OCI-LY1 (cell line): ENCODE data around the gene TRIM2.

ENCODE experiments used
- H2AFZ ChIP-seq: fragments of 200-600 bp; sonication (generic), shearing (Covaris generic); 2 replicates; pipeline ENCODE4 v1.6.0; 2014; ENCODE audit warnings: antibody characterized with exemption, mild to moderate bottlenecking, low read length
- H3F3A ChIP-seq: fragments of 200-600 bp; sonication (generic), shearing (Covaris generic); 2 replicates; pipeline ENCODE4 v1.6.0; 2014; ENCODE audit warnings: mild to moderate bottlenecking, antibody characterized with exemption, low read length, moderate library complexity; ENCODE audit not compliant: insufficient read depth
- H3K27ac ChIP-seq: fragments of 200-600 bp; sonication (generic); 2 replicates; pipeline ENCODE4 v1.5.1; 2014; ENCODE audit warnings: low read length, mixed run types, mild to moderate bottlenecking, low read depth; ENCODE audit not compliant: poor library complexity, severe bottlenecking
- H3K27me3 ChIP-seq: fragments of 200-600 bp; sonication (generic); 2 replicates; pipeline ENCODE4 v1.6.0; 2014; ENCODE audit warnings: antibody characterized with exemption, mild to moderate bottlenecking, low read length, moderate library complexity; ENCODE audit not compliant: insufficient read depth
- H3K36me3 ChIP-seq: fragments of 200-600 bp; sonication (generic); 2 replicates; pipeline ENCODE4 v1.6.1; 2014; ENCODE audit warnings: mild to moderate bottlenecking, antibody characterized with exemption, low read length, moderate library complexity, mixed read lengths; ENCODE audit not compliant: insufficient read depth
- H3K4me1 ChIP-seq: fragments of 200-600 bp; sonication (generic); 2 replicates; pipeline ENCODE4 v1.5.1; 2014; ENCODE audit warnings: mild to moderate bottlenecking, low read length, moderate library complexity; ENCODE audit not compliant: insufficient read depth, severe bottlenecking
- H3K4me2 ChIP-seq: fragments of 200-600 bp; sonication (generic), shearing (Covaris generic); 2 replicates; pipeline ENCODE4 v1.6.1; 2014; ENCODE audit warnings: low read length
- H3K4me3 ChIP-seq: fragments of 200-600 bp; sonication (generic); 2 replicates; pipeline ENCODE4 v1.5.1; 2014; ENCODE audit warnings: low read length, low read depth, mild to moderate bottlenecking, mixed read lengths; ENCODE audit not compliant: poor library complexity, severe bottlenecking
- H3K79me2 ChIP-seq: fragments of 200-600 bp; shearing (Covaris generic); 2 replicates; pipeline ENCODE4 v1.6.1; 2016; ENCODE audit warnings: mixed run types, low read length, mixed read lengths; ENCODE audit not compliant: insufficient read depth
- H3K9ac ChIP-seq: fragments of 200-600 bp; sonication (generic), shearing (Covaris generic); 2 replicates; pipeline ENCODE4 v1.6.1; 2014; ENCODE audit warnings: mild to moderate bottlenecking, low read length, mixed read lengths
- H3K9me2 ChIP-seq: fragments of 200-600 bp; sonication (generic), shearing (Covaris generic); 2 replicates; pipeline ENCODE4 v1.6.1; 2014; ENCODE audit warnings: low read depth, mild to moderate bottlenecking, low read length, mixed read lengths
- H3K9me3 ChIP-seq: fragments of 200-600 bp; shearing (Covaris generic); 2 replicates; pipeline ENCODE4 v1.6.1; 2014; ENCODE audit warnings: low read length, mixed read lengths
- H4K20me1 ChIP-seq: fragments of 200-600 bp; sonication (generic), shearing (Covaris generic); 2 replicates; pipeline ENCODE4 v1.6.0; 2016; ENCODE audit warnings: mild to moderate bottlenecking, low read length; ENCODE audit not compliant: insufficient read depth
- EZH2 ChIP-seq: fragments of 200-600 bp; sonication (generic), shearing (Covaris generic); IDR thresholded peaks from 2 replicates; pipeline ENCODE4 v1.8.0; 2017; ENCODE audit warnings: borderline replicate concordance, mixed run types, mild to moderate bottlenecking, antibody characterized with exemption, low read length, moderate library complexity, mixed read lengths
- TF ChIP-seq, protein P1 (sequence below): fragments of 200-600 bp; sonication (generic), shearing (Covaris generic); IDR thresholded peaks from 2 replicates; pipeline ENCODE4 v1.5.1; 2017; ENCODE audit warnings: mild to moderate bottlenecking, antibody characterized with exemption, low read length, moderate library complexity, mixed read lengths

TRIM2 gene

DNA sequence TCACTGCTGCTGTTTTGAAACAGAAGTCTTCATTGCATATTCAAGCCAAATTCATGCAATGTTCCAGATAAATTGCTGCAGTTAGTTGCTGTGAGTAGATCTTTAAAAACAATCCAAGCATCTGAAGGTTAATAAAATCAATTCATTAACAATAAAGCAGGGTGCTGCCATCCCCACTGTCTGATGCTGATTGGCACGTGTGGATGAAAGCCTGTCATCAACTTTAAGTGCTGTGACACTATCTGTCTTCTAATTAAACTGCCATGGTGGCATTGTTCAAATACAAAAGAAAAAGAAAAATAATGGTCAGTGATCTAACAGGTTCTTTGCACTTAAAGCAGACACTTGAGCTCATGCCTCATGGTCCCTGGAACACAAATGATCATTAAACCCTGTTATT, 77.2 kb downstream of the TRIM2 start:
- Histone ChIP-seq H2AFZ (no peak overlapping the region), H3K79me2 (no peaks in the 10 kb centered on the region), H3K4me3 (no peak overlapping the region), H3K4me1 (no peaks in the 10 kb centered on the region), H3F3A (no peaks in the 10 kb centered on the region), H3K27me3 (no peaks in the 10 kb centered on the region), H3K9ac (no peak overlapping the region), H4K20me1 (no peaks in the 10 kb centered on the region), H3K36me3 (no peaks in the 10 kb centered on the region), H3K9me2 (no peaks in the 10 kb centered on the region), H3K27ac (no peak overlapping the region), H3K9me3 (0 out of 2 replicates have a peak, but pooled peaks cover 6% of the 10 kb centered on the region), H3K4me2 (no peak overlapping the region)
- TF ChIP-seq, protein P1, sequence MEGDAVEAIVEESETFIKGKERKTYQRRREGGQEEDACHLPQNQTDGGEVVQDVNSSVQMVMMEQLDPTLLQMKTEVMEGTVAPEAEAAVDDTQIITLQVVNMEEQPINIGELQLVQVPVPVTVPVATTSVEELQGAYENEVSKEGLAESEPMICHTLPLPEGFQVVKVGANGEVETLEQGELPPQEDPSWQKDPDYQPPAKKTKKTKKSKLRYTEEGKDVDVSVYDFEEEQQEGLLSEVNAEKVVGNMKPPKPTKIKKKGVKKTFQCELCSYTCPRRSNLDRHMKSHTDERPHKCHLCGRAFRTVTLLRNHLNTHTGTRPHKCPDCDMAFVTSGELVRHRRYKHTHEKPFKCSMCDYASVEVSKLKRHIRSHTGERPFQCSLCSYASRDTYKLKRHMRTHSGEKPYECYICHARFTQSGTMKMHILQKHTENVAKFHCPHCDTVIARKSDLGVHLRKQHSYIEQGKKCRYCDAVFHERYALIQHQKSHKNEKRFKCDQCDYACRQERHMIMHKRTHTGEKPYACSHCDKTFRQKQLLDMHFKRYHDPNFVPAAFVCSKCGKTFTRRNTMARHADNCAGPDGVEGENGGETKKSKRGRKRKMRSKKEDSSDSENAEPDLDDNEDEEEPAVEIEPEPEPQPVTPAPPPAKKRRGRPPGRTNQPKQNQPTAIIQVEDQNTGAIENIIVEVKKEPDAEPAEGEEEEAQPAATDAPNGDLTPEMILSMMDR: no peak
- TF ChIP-seq EZH2: no peak

GRCh38 chr4:153282023-153282422, 77.8 kb downstream of the TRIM2 start:
- Histone ChIP-seq H3F3A (no peaks in the 10 kb centered on the region), H2AFZ (no peak overlapping the region), H3K27ac (no peak overlapping the region), H3K4me3 (no peak overlapping the region), H3K79me2 (no peaks in the 10 kb centered on the region), H3K9me2 (no peaks in the 10 kb centered on the region), H3K9me3 (0 out of 2 replicates have a peak, but pooled peaks cover 6% of the 10 kb centered on the region), H3K4me1 (no peaks in the 10 kb centered on the region), H4K20me1 (no peaks in the 10 kb centered on the region), H3K36me3 (no peaks in the 10 kb centered on the region), H3K9ac (no peak overlapping the region), H3K27me3 (no peaks in the 10 kb centered on the region), H3K4me2 (no peak overlapping the region)
- TF ChIP-seq, protein P1: no peak
- no peak for TF ChIP-seq EZH2

- Histone ChIP-seq H3K36me3 (no peaks in the 10 kb centered on the region), H3K4me2 (no peak overlapping the region), H3K27me3 (no peaks in the 10 kb centered on the region), H3K4me1 (no peaks in the 10 kb centered on the region), H4K20me1 (no peaks in the 10 kb centered on the region), H3K9me3 (0 out of 2 replicates have a peak, but pooled peaks cover 6% of the 10 kb centered on the region), H3K79me2 (no peaks in the 10 kb centered on the region), H3K9me2 (no peaks in the 10 kb centered on the region), H3K9ac (no peak overlapping the region), H3K27ac (no peak overlapping the region), H2AFZ (no peak overlapping the region), H3K4me3 (no peak overlapping the region), H3F3A (no peaks in the 10 kb centered on the region)
- no peak for TF ChIP-seq EZH2
- TF ChIP-seq, protein P1: no peak
Measured at GRCh38 chr4:153283260-153283659, 79.0 kb downstream of the TRIM2 start.
